Kidney epithelial cell (primary cell): ENCODE measurements around the gene ANKLE2. TPM values are rescaled to one million over a fixed set of nuclear protein-coding genes. Genes with fewer than 3 reads are reported as not detected.
"Not testable (repeated sequence)": the region's sequence is repeated elsewhere in the genome, so short reads cannot be mapped to it uniquely, and the experiment has no call there.

Experiments
- DNase-seq: peaks from one replicate; pipeline ENCODE4 v3.0.0-alpha.2; 2010; ENCODE audit warnings: low read depth
- H3K27me3 ChIP-seq: 2 replicates; pipeline ENCODE4 v1.6.0; 2011; ENCODE audit warnings: low read length; ENCODE audit not compliant: control insufficient read depth, insufficient read depth
- H3K36me3 ChIP-seq: 2 replicates; pipeline ENCODE4 v1.5.1; 2011; ENCODE audit warnings: low read length; ENCODE audit not compliant: control insufficient read depth, insufficient read depth
- H3K4me3 ChIP-seq: 2 replicates; pipeline ENCODE4 v1.5.1; 2011; ENCODE audit warnings: low read depth, mild to moderate bottlenecking, control low read depth, low read length
- total RNA-seq: library from RNA; depleted of rRNA; stranded (reverse); fragments of >200 nt; gene quantifications from 2 replicates; pipeline ENCODE4 v1.2.3, GENCODE V29; 2015
- TF ChIP-seq, protein P1 (sequence below): IDR thresholded peaks from 2 replicates; pipeline ENCODE4 v1.5.1; 2011; ENCODE audit warnings: mild to moderate bottlenecking, moderate library complexity, low read length, control low read depth, inconsistent platforms; ENCODE audit not compliant: insufficient read depth, poor library complexity, severe bottlenecking

ANKLE2 gene
- total RNA-seq, 1 donor from 2014 or later: 115 TPM

DNA sequence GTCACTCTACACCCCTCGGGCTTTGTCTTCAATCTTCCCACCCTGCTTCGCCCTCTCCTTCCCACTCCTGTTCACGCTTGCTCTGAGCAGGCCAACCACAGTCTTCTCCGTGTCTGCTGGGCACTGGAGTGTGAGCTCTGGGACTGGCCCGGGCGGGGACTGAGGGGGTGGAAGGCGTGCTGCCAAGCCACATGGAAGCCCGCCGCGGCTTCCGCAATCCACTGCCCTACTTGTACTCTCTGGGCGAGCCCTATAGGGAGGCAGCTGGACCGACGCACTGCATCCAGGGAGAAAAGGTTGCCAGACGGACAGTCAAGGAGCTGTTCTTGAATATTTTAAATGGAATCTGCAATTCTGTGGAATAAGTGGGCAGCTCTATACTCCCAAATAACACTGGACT, 42.3 kb upstream of the ANKLE2 start:
- Histone ChIP-seq H3K27me3 (no peaks in the 10 kb centered on the region), H3K4me3 (no peak overlapping the region), H3K36me3 (peaks cover 5% of the 10 kb centered on the region)
- no peak for DNase-seq
- TF ChIP-seq, protein P1, sequence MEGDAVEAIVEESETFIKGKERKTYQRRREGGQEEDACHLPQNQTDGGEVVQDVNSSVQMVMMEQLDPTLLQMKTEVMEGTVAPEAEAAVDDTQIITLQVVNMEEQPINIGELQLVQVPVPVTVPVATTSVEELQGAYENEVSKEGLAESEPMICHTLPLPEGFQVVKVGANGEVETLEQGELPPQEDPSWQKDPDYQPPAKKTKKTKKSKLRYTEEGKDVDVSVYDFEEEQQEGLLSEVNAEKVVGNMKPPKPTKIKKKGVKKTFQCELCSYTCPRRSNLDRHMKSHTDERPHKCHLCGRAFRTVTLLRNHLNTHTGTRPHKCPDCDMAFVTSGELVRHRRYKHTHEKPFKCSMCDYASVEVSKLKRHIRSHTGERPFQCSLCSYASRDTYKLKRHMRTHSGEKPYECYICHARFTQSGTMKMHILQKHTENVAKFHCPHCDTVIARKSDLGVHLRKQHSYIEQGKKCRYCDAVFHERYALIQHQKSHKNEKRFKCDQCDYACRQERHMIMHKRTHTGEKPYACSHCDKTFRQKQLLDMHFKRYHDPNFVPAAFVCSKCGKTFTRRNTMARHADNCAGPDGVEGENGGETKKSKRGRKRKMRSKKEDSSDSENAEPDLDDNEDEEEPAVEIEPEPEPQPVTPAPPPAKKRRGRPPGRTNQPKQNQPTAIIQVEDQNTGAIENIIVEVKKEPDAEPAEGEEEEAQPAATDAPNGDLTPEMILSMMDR: no peak

DNA sequence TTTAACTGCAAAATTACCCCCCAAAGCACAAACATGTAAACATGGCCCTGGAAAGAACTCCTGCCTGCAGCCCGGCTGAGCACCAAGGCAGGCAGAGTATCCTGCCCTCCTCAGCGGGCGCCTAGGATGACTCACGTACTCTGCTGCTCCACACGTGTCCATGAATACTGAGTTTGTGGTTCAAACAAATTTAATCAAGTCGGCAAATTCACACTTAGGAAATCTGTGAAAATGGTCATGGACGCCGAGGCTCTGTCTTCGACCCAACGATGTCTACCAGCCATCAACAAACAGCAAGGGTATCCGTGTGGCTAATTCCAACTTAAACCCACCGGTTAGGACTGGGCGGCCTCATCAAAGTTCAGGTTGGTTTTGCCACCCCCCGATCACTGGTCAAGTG, 41.5 kb upstream of the ANKLE2 start:
- H3K4me3 ChIP-seq: no peak overlapping the region
- peaks cover 5% of the 10 kb centered on the region for H3K36me3 ChIP-seq
- no peak for DNase-seq
- TF ChIP-seq, protein P1: no peak
- no peaks in the 10 kb centered on the region for H3K27me3 ChIP-seq

DNA sequence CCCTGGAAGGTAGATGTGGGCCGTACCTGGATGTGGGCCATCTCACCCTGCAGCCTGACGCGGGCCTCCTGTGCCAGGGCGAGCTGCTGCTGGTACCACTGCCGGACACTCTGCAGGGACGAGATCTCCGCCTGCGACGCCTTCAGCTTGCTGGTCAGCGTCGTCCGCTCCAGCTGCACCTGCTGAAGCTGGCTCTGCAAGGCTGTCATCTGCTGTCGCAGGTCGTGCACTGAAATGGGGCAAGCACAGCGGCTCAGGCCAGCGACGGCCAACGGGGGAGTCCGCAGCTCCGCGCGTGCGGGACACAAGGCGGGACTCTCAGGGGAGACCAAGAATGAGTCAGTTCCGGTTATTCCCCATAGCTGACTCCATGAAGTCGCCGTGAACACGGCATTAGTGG, 40.1 kb upstream of the ANKLE2 start:
- TF ChIP-seq, protein P1: no peak
- Histone ChIP-seq H3K4me3 (no peak overlapping the region), H3K27me3 (no peaks in the 10 kb centered on the region), H3K36me3 (peaks cover 8% of the 10 kb centered on the region)
- no peak for DNase-seq

DNA sequence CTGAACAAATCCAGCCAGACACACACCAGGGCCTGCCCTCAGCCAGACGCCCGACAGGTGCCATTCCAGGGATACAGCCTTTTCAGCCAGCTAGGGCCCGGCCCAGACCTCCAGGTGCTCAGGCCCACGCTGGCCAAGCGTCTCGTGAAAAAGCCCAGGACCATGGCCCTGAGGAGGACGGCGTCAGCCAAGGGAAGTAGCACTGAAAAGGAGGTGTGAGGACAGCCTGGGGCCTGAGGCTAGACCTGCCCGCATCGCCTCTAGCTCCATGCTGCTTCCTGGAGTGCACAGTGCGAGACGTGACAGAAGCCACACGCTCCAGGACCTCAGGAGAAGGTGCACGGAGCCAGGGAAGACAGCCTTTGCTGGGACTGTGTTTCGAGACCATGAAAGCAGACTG, 37.2 kb upstream of the ANKLE2 start:
- no peak for DNase-seq
- Histone ChIP-seq H3K27me3 (no peaks in the 10 kb centered on the region), H3K4me3 (no peak overlapping the region), H3K36me3 (peaks cover 4% of the 10 kb centered on the region)
- TF ChIP-seq, protein P1: no peak

DNA sequence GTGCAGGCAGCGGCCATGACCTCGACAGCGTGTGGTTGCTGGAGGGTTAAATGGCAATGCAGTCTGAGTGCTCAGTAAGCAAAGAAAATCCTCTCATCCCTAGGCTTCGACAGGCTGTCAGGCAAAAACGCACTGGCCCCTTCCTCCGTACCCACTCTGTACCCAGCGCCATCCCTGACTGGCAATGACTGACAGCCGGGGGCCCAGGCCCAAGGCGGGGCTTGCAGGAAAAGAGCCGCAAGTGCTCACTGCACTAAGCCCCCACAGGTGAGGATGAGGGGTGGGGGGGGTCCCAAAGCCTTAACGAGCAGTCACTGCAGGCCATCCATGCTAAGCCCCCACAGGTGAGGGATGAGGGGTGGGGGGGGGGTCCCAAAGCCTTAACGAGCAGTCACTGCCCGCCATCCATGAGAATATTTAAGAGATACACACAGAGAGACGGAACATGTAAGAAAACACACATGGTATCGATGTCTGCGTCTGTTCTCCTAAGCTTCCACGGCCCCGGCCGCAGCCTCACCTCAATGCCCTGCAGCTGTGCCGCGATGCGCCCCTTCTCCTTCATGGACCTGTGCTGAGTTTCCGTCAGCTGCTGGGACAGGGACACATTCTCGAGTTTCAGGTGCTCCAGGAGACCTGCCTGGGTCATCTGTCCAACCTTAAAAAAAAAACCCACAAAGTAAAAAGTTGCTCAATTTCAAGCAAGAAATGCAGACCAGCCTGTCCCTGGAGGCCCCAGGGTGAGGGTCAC, 36.4 kb upstream of the ANKLE2 start:
- TF ChIP-seq, protein P1: no peak
- no peak for DNase-seq
- Histone ChIP-seq H3K36me3 (peaks cover 3% of the 10 kb centered on the region), H3K4me3 (no peak overlapping the region), H3K27me3 (no peaks in the 10 kb centered on the region)

DNA sequence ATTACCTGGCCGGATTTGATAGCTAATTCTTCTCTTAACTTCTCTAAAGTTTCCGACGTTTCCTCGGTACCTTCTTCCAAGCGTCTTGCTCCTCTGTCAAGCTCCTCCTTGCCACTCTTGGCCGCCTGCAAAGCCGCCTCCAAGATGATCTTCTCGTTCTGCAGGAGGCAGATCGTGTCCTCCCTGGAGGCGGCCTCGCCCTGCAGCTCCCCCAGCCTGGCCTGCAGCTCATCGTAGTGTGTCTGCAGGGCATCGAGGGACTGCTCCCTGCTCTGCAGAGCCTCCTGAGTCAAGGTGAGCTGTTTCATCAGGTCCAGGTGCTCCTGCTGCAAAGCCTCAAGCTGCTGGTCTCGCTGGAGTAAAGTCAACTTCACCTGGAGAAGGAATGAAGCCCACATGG, 34.2 kb upstream of the ANKLE2 start:
- Histone ChIP-seq H3K27me3 (no peaks in the 10 kb centered on the region), H3K4me3 (no peak overlapping the region), H3K36me3 (peaks cover 3% of the 10 kb centered on the region)
- TF ChIP-seq, protein P1: no peak
- DNase-seq: no peak

DNA sequence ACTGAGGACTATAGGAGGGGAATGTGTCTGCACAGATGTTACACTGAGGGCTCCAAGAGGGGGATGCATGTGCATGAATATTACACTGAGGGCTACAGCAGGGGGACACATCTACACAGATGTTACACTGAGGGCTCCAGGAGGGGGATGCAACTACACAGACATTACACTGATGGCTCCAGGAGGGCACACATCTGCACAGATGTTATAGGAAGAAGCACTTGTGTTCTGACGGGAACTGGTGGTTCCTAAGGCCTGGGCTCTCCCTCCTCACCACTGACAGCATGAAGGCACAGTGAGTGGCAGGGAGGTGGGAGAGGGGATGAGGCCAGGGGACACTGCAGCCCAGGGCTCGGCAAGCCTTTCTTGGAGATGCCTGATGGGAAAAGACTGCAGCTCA, 30.3 kb upstream of the ANKLE2 start:
- H3K4me3 ChIP-seq, H3K36me3 ChIP-seq, H3K27me3 ChIP-seq, DNase-seq: not testable (repeated sequence)
